Measurements from ENCODE around the gene SEMA6A. TPM values are rescaled to one million over a fixed set of nuclear protein-coding genes. Genes with fewer than 3 reads are reported as not detected.

The SEMA6A gene
- total and polyA plus RNA-seq, 9 of the 15 experiments (the other 6 are each of a cell fraction or from before 2014, with no cell fraction given) = 0.04 to 0.42 (median 0.18) TPM; not detected in 5

GRCh38 chr5:116404792-116405191 is 169.8 kb downstream of the SEMA6A start (continued):
- TF ChIP-seq MGA (IDR thresholded peaks at IDR 0.05) = no peak
- TF ChIP-seq PCBP1 (IDR thresholded peaks at IDR 0.05; ENCODE audit: low read depth, low read length, poor library complexity, severe bottlenecking) = no peak

Measured in K562 (cell line).